ENCODE data around the gene FAF2.

FAF2 gene

GRCh38 chr5:176542596-176543427 is 94.6 kb downstream of the FAF2 start:
- no peaks in the 10 kb centered on the region for H3K27me3 ChIP-seq (ENCODE audit: insufficient read depth, poor library complexity, severe bottlenecking)
- no peaks in the 10 kb centered on the region for H3K36me3 ChIP-seq (ENCODE audit: low read depth)
- peak overlapping the region; percentile 81 for H3K27ac ChIP-seq (ENCODE audit: poor library complexity, severe bottlenecking)
- H3K9me3 ChIP-seq (ENCODE audit: severe bottlenecking) = no peaks in the 10 kb centered on the region
- DNase-seq (ENCODE audit: low spot score) (no peak), ATAC-seq (ENCODE audit: low read depth) (peak; percentile 1; the same call in 2 of the 3 replicates)
- H3K4me3 ChIP-seq (ENCODE audit: severe bottlenecking) = peak overlapping the region; percentile 68
- H3K4me1 ChIP-seq (ENCODE audit: insufficient read depth, poor library complexity, severe bottlenecking) = peaks cover 38% of the 10 kb centered on the region
- TF ChIP-seq, protein P1, sequence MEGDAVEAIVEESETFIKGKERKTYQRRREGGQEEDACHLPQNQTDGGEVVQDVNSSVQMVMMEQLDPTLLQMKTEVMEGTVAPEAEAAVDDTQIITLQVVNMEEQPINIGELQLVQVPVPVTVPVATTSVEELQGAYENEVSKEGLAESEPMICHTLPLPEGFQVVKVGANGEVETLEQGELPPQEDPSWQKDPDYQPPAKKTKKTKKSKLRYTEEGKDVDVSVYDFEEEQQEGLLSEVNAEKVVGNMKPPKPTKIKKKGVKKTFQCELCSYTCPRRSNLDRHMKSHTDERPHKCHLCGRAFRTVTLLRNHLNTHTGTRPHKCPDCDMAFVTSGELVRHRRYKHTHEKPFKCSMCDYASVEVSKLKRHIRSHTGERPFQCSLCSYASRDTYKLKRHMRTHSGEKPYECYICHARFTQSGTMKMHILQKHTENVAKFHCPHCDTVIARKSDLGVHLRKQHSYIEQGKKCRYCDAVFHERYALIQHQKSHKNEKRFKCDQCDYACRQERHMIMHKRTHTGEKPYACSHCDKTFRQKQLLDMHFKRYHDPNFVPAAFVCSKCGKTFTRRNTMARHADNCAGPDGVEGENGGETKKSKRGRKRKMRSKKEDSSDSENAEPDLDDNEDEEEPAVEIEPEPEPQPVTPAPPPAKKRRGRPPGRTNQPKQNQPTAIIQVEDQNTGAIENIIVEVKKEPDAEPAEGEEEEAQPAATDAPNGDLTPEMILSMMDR (IDR thresholded peaks at IDR 0.05; ENCODE audit: poor library complexity, severe bottlenecking) = peak; percentile 75

- no peak for DNase-seq (ENCODE audit: low spot score)
- H3K4me1 ChIP-seq (ENCODE audit: insufficient read depth, poor library complexity, severe bottlenecking) = peaks cover 35% of the 10 kb centered on the region
- H3K27ac ChIP-seq (ENCODE audit: poor library complexity, severe bottlenecking) = peak overlapping the region; percentile 81
- H3K9me3 ChIP-seq (ENCODE audit: severe bottlenecking) = no peaks in the 10 kb centered on the region
- TF ChIP-seq, protein P1 (IDR thresholded peaks at IDR 0.05; ENCODE audit: poor library complexity, severe bottlenecking) = no peak
- peak; percentile 61 for ATAC-seq (ENCODE audit: low read depth)
- H3K4me3 ChIP-seq (ENCODE audit: severe bottlenecking) = peak overlapping the region; percentile 68
- H3K27me3 ChIP-seq (ENCODE audit: insufficient read depth, poor library complexity, severe bottlenecking) = no peaks in the 10 kb centered on the region
- no peaks in the 10 kb centered on the region for H3K36me3 ChIP-seq (ENCODE audit: low read depth)
These were observed 95.4 kb downstream of the FAF2 start for GRCh38 chr5:176543428-176544182.

GRCh38 chr5:176545388-176545736 is 97.2 kb downstream of the FAF2 start:
- TF ChIP-seq, protein P1 (IDR thresholded peaks at IDR 0.05; ENCODE audit: poor library complexity, severe bottlenecking) = no peak
- ATAC-seq (ENCODE audit: low read depth) = no peak
- peaks cover 35% of the 10 kb centered on the region for H3K4me1 ChIP-seq (ENCODE audit: insufficient read depth, poor library complexity, severe bottlenecking)

GRCh38 chr5:176545737-176546509 is 97.7 kb downstream of the FAF2 start:
- H3K27me3 ChIP-seq (ENCODE audit: insufficient read depth, poor library complexity, severe bottlenecking) = no peaks in the 10 kb centered on the region
- H3K4me3 ChIP-seq (ENCODE audit: severe bottlenecking) = no peak overlapping the region
- ATAC-seq (ENCODE audit: low read depth) (peak; percentile 17; the same call in 2 of the 3 replicates), DNase-seq (ENCODE audit: low spot score) (no peak)
- H3K36me3 ChIP-seq (ENCODE audit: low read depth) = no peaks in the 10 kb centered on the region
- no peaks in the 10 kb centered on the region for H3K9me3 ChIP-seq (ENCODE audit: severe bottlenecking)
- TF ChIP-seq, protein P1 (IDR thresholded peaks at IDR 0.05; ENCODE audit: poor library complexity, severe bottlenecking) = no peak
- H3K4me1 ChIP-seq (ENCODE audit: insufficient read depth, poor library complexity, severe bottlenecking) = peaks cover 35% of the 10 kb centered on the region
- H3K27ac ChIP-seq (ENCODE audit: poor library complexity, severe bottlenecking) = peak overlapping the region; percentile 81

More at GRCh38 chr5:176545388-176545736, 97.2 kb downstream of the FAF2 start:
- Histone ChIP-seq H3K27ac (ENCODE audit: poor library complexity, severe bottlenecking) (peak overlapping the region; percentile 81), H3K9me3 (ENCODE audit: severe bottlenecking) (no peaks in the 10 kb centered on the region), H3K36me3 (ENCODE audit: low read depth) (no peaks in the 10 kb centered on the region), H3K4me3 (ENCODE audit: severe bottlenecking) (no peak overlapping the region), H3K27me3 (ENCODE audit: insufficient read depth, poor library complexity, severe bottlenecking) (no peaks in the 10 kb centered on the region)
- no peak for DNase-seq (ENCODE audit: low spot score)

All from RWPE2 (cell line).